Activated T-cell treated with anti-CD3 and anti-CD28 coated beads for 1 hour (primary cell): ENCODE results near the gene PELI2.

Experiments used
- DNase-seq: peaks from one replicate; pipeline ENCODE4 v3.0.0-alpha.2; 2020; ENCODE audit warnings: low read depth

The PELI2 gene

DNA sequence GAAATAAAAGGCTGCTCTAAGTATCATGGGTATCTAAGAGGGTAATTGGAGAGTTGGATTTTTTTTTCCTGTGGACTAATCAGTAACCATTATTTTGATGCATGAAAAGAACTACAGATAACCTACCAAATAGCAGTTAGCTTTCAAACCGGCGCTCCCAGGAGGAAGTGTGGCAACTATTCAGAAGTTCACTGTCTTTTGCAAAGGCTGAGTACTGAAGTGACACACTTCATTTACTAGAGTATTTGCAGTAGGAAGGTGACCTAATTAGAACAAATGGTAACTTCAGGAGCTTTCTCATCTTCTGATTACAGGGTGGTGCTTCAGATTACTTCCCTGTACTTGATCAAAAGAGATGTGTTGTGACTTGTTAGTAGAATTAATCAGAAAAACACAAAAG, 87.7 kb downstream of the PELI2 start:
- no peak for DNase-seq

DNA sequence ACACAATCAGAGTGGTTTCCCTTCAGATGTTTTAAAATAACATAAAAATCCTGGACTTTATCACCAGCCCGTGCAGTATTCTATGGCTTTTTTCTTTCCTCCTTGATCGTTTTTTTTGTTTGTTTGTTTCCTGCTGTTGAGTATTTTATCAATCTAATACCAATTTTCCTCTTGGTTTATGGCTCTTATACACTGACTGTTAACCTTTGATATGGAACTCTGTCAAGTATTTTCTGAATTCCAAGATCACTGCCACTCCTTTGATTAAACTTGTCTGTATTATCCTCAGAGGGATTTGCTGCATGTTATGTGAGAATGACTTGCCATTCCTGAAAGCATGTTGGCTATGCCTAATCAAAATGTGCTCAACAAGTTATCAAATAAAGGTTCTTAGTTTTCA, 88.4 kb downstream of the PELI2 start:
- no peak for DNase-seq

DNA sequence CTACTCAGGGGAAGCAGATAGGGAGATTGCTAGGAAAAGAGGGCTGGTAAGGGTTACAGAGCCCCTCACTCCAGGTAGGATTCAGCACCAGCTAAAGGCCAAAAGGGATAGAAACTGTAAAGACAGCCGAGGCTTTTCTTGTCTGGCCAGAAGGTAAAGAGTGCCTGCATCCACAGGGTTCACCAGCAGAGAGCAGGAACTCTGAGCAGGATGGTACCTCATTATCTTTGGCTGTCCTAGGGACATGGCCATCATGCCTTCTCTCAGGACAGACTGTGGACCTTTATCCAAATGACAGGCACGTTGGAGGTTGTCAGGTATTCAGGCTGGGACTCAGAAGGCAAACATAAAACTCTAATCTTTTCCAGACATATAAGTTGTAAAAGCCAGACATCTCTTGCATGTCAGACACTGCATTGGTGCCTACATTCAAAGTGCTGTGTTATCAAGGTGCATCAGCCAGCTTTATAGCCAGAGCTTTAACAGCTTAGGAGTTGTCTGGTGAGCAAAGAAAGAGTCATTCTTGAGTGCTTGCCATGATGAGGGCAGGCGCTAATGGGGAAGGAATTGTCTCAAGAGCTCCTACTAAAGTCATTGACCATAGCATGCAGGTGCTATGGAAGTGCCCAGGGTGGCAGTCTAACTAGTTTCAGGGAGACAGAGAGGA, 89.5 kb downstream of the PELI2 start:
- no peak for DNase-seq

DNA sequence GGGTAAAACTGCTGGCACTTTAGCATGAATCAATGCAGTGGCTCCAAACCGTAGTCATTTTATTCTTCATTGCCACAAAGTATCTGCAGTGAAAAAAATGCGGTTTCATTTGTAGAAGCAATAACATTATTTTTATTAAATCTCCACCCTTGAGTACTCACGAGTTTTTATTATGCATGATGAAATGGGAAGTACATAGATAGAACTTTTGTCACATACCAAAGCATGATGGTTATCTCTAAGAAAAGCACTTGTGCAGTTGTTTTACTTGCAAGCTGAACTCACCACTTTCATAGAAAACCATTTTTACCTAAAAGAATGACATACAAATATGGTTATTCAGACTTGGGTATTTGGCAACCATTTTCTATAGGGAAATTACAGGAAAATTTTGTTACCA, 90.3 kb downstream of the PELI2 start:
- DNase-seq: no peak

DNA sequence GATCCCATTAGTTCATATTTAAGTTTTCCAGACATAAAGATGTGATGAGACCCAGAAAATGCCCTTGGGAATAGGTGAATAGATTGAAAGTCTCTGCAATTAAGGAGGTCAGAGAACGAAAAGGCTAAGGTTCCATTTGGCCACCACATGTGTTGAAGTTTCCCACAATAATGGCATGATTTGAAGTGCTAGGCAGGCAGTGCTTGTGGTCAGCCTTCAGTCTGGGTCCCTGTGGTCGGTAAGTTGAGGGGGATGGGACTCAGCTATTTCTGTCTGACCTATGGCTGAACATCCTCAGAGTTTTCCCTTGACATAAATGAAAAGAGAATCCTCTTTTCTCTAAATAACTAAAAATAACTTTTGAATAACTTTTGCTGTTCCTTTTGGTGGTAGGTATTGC, 92.4 kb downstream of the PELI2 start:
- DNase-seq: no peak

DNA sequence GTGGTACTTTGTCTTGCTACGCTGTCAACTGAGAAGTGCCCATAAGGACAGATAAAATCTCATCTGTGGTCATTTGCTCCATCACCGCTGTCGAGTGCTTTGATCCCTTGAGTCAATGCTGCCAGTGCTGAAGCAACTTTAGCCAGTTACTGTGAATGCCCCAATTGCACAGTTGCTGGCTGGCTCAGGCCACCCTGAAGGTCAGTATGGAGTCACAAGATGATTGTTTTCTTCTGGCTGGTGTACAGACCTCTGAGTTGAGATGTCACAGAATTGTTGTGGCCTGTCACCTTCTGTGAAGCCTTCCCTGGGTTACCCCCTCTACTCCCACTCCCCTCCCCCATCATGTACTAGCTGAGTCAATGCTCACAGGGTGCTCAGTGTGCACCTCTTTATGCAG, 92.9 kb downstream of the PELI2 start:
- no peak for DNase-seq

DNA sequence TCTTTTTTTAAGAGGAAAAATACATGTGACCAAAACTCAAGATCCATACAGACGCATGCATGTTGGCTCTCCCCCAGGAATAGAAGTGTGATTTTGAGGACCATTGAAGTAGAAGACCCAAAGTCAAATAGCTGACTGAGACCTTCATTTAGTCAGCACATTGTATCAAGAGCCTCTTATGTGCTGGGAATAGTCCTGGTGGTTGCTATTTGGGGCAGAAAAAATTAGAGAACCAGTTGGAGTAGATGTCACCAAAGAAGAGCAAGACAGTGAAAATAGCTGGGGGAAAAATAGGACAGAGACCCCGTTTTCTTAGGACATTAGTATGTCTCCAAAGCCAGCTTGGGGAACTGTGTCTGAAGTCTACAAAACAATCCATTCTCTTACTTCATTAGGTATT, 93.6 kb downstream of the PELI2 start:
- DNase-seq: no peak

DNA sequence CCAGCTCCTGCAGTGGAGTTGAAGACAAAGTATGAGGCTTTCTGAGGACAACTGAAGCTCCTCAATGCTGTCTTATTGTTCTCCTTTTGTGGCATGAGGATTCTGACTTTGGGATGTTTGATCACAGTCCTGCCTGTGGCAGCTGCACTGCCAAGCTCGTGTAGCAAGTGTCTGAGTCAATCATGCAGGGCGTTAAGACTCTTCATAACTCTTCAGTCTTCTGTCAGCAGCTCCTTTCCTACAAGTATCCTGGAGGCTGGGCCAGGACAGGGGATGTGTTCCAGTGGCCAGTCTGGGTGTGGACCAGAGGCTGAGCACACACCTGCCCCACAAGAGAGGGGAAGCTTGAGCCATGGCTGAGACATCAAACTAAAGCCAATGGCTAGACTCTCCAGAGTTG, 94.3 kb downstream of the PELI2 start:
- DNase-seq: no peak

DNA sequence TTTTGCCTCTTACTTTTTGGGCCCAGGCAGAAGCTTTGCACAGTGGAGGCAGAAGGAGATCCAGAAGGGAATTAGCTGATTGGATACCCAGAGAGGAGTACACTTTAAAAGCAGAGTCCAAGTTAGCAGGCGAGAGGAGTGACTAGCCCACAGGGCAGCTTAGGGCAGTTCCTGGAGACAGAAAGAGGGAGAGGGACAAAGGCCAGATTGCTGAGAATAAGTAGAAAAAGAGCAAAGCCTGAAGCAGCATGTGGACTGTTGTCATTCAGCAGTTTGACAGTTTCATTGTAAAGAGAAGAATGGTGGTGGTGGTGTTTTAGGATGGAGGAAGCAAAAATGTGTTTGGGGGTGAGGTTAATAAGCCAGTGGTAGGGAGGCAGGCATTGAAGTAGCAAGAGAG, 95.1 kb downstream of the PELI2 start:
- DNase-seq: no peak

DNA sequence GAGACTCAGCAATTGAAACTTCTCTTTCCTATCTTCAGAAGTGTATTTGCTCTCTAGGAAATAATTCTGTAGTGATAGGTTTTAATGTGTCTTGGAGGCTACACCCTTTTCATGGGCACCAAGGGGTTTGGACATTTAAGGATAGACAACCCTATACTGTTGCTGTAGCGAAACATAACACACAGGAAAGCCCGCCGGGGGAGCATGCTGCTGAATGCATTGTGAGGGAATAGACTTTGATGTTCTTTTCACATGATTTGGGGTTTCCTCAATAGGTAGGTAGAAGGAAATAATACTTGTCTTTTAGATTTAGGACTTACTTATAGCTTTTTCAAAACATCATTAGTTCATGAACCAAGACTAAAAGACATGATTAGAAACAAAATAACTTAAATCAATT, 97.0 kb downstream of the PELI2 start:
- no peak for DNase-seq

DNA sequence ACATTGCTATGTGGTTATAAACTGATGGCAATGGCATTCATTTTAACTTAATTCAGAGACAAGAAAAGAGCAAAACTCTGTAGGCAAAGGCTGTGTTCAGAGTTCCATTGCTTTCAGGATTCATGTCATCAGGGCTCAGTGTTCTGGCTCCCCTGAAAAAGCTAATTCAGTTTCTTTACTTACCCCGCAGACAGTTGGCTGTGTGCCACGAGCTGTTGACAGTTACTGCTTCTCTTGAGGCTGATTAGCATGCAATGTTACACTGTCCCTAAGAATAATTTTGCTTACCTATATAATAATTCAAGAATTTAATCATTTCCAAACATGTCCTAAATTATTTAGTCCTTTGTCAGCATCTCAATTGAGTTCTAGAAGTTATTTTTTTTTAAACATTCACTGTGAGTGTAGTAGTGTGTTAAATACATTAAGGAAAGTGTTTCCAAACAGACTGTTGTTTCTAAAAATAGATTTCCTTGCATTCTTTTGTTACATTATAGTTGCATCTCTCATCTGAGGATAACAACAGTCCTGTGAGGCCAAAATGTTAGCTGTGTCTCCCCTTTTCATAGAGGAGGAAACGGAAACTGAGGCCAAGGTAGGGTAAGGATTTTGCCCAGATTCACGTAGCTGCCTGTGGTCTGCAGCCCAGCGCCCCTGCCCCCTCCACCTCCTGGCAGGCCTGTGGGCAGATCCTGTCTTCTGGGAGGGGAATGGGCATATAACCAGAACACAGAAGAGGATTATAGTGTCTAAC, 98.6 kb downstream of the PELI2 start:
- peak; percentile 7 for DNase-seq

DNA sequence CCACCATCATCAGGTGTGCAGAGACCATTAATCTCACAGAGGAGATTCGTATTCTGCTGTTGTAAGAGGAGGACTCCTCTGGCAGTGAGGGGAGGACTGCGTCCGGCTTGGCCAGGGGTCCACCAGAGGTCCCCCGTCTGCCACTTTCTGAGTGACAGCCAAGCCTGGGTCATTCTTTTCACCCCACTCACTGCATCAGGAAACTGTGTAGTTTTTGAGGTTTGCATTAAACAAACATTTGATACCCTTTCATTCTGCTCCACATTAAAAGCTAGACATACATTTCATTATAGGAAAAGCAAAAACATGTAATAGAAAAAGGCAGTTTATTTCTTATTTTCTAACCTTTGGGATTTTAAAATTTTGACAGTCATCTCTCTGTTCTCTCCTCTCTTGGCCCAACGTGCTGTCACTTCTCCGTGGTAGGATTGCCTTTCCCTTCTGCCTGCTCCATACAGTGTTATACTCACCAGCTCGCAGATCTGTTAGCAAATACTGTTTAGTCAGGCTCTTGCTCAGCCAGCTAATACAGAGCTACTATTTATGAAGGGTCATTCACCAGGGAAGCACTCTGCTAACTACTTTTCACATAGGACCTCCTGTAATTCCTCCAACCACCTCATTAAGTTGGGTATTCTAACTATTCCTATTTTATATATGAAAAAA, 99.3 kb downstream of the PELI2 start:
- no peak for DNase-seq

DNA sequence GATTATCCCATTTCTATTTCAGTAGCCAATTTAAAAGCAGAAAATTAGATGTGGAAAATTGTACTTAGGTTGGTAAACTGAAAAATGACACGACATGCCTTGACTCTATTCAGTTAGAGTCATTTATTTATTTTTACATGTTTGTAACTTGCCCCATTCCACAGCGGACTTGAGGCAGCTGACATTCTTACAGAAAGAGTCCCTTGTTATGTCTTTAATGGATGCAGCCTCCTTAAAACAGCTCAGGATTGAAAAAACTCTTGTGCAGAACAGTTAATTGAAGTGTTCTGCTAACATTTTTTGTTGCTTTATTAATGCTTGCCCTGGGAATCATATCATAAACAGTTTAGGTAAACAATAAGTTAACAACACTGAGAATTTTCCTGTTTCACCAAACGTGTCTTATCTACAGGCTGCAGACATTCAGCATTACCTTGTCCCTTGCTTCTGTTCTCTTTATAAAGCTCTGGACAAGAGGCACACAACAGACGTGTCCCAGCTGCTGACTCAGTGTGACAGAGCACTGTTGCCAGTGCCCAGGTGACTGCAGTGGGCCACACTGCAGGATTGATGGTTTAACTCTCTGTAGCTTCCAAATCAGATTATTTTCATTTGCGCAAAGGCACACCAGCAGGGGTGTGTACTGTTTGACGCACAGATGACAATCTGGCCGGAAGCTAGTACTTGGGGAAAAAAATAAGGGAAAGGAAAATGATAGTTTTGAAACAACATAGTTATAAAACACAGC, 101.6 kb downstream of the PELI2 start:
- DNase-seq: no peak

DNA sequence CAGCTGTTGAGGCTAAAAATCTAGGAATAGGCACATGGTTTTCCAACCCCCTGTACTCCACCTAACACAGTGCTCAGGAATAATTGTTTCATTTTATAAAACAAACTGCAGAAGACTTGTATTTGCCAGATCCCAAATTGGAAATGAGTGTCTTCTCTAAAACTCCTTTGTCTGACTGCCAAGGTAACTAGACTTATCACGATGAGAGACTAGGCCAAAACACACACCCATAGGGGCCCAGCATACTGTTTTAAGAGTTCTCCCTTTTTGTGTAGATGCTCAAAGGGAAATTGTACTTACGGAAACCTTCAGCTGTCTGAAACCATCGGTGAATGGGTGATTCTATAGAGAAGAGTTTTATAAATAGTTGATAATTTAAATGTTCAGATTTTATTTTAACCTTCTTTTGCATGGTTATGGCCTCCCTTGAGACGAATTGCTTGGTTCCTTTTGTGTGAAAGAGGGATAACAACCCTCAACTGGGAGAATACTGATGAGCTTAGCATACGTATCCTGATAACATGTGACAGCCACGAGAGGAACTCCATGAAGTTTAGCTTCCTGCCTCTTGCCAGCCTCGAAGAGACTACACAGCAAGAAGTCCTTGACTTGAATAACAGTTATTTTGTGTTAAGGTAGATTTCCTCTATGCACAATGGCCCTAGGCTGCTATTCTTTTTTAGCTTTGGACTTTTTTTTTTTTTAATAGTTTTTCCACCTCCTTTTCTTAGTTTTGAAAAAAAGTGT, 103.3 kb downstream of the PELI2 start:
- no peak for DNase-seq

DNA sequence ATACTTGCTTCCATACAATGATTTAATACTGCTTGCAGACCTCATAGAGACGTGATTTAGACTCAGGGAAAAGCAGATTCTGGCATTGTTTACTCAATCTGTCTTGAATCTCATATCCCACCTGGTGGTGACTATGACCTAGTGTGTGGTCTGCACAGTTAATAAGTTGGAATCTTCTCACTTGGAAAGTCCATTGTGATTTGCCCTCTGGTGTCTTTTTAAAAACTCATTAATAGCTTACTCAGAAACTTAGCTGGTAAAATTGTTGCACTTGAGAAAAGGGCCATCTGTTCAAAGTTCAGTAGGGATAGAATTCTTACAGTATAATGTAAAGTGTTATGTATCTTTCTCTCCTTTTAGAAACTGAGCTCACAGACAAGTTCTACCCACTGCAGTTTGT, 106.0 kb downstream of the PELI2 start:
- no peak for DNase-seq

DNA sequence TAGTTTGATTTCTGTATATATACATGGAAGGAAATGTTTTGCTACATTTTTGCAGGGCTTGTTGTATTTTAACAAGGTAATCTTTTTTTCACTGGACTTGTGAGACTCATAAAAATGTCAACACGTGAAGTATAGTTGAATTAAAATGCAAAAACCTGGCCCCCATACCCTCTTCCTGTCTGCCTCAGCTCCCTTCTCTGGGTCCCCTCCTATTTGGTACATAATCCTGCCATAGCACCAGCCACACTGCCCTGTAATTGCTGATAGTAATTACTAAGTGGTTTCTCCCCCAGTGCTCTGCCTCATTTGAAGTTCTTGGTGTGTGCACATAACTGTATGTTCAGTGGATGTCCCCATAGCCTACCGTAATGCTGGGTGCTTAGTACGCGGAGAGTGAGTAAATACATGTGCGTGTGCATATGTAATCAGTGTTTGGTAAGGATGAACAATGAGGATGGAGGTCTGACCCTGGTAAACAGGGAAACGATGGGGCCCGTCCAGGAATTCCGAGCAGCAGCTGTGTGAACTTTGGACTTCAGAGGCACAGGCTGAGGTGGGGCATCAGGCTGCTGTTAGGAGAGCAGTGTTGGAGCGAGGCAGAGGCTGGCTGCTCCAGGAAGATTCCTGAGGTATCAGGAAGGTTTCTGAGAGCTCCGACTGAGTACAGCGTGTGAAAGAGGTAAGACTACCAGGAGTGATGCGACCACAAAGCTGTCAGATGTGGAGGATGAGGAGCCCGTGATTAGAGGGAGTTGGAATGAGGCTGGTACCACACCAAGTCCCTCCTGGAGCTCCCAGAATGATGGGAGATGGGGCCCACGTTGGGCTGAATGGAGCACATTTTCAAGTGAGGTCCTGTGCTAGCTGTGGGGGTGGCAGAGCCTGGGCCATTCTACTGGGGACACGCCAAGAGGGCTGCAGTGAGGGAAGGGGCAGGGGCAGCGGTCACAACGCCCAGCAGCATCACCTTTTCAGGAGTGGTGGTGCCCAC, 106.8 kb downstream of the PELI2 start:
- DNase-seq: no peak

DNA sequence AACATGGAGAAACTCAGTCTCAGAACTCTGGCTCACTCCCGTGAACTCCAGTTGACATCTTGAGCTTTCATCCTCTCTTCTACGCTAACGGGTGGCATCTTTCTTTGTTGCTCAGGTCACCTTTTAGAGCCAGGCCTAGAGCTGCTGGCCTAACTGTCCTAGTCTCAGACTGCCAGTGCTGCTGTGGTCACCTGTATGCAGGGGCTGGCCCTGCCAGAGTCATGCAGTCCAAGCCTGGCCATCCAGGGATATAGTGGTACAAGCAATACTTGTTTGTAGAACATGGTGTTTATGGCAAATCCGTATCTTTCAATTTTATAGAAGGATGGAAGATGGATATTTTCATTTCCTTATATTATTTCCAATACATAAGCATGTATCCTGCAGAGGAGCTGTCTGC, 117.2 kb downstream of the PELI2 start:
- DNase-seq: no peak

DNA sequence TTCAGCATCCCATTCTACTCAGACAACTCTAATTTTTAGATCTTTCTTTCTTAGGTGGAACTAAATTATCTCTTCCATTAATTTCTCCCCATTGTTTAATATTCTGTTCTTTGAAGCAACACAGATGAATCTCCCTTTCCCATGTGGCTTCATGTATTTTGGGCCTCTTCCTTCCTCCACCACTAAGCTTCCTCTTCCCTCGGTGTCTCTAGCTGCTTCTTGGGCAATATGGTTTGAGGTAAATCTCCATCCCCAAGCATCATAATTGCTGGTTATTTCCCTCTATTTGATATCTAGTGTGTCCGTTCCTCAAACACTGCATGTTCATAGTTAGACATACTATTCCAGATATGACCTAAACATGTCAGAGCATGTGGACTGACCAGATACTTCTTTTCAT, 119.2 kb downstream of the PELI2 start:
- DNase-seq: no peak

DNA sequence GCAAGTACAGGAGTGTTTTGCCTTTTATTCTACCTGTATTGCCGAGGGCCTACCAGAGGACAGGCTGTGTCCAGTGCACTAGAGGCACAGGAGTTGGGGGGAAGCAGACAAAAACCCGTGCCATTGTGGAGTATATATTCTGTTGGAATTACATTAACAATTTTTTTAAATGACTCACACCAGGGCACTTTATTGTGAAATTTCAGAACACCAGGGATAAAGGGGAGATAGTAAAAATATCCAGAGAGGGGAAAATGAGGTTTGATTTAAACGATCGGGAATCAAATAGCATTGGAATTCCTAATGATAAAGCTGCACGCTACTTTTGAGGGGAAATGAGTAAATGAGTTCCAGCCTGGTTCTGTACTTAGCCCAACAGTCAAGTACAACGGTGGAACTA, 123.2 kb downstream of the PELI2 start:
- no peak for DNase-seq

DNA sequence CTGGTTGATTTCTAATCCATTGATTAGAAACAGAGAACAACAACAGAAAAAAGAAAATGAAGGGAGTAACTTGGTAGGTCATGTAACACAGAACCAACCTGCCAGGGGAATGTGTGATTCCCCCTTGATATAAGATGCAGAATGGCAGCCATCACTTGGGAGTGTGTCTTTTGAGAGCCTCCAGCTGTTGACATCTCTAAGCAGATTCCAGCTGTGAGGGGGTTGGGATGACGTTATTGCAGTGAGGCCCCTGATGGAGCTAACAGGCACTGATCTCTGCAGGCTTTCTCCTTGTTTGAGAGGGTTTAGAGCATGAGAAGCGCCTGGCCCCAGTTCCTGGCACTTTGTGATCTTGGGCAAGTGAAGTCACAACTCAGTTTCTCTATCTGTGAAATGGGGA, 124.9 kb downstream of the PELI2 start:
- DNase-seq: no peak
